Erythroblast (primary cell): Measurements from ENCODE around the gene FKBP8.

Experiments used
- GATA1 ChIP-seq: IDR thresholded peaks from 2 replicates; pipeline ENCODE4 v1.6.1; 2011; ENCODE audit warnings: low read depth, mild to moderate bottlenecking, control low read depth, low read length, moderate library complexity
- POLR2A ChIP-seq: IDR thresholded peaks from 2 replicates; pipeline ENCODE4 v1.6.1; 2011; ENCODE audit warnings: mild to moderate bottlenecking, low read length

DNA sequence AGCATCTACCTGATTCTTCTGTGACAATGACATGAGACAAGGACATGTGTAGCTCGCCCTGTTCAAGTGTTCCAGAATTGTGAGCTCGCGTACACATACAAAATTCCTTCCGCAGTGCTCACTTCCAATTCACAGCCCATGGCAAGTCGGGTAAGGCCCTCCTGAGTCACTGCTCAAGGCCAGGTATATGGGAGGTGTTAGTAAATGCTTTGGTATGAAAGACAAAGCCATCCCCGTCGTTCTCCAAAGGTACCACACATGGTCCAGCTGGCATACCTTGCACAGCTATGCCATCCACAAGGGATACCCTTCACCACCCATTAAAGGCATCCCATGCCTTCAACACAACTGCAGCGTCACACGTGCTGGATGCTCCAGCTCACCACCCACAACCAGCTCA is 17.1 kb downstream of the FKBP8 start:
- TF ChIP-seq POLR2A (no peak), GATA1 (no peak)
